Adrenal gland (tissue), 5 donors: ENCODE measurements around the gene POTEB3.
"Not testable (repeated sequence)": the region's sequence is repeated elsewhere in the genome, so short reads cannot be mapped to it uniquely, and the experiment has no call there.

Source experiments
- POLR2A ChIP-seq, 2 donors: fragments of 450-650 bp; IDR thresholded peaks; one replicate each; pipeline ENCODE4 v1.6.1; 2017; ENCODE audit warnings: antibody characterized with exemption in 2 of 2, mild to moderate bottlenecking in 2 of 2, moderate library complexity in 1 of 2
- TF ChIP-seq, protein P1 (sequence below), 6 experiments: fragments of 450-650 bp in 4 of 6; fragments of 200-600 bp in 2 of 6; sonication (generic) in 1 of 6; IDR thresholded peaks; 1 replicate in 5 of 6; 2 replicates in 1 of 6; pipeline versions ENCODE4 v1.5.1 to v1.8.0; 2016 to 2021; ENCODE audit warnings: antibody characterized with exemption in 6 of 6, mild to moderate bottlenecking in 2 of 6, moderate library complexity in 1 of 6
- donor health status: DM: no; HTN: no; CAD: no.

GRCh38 chr15:21453683-21454082 lies 13.4 kb upstream of the POTEB3 start:
- TF ChIP-seq, protein P1, sequence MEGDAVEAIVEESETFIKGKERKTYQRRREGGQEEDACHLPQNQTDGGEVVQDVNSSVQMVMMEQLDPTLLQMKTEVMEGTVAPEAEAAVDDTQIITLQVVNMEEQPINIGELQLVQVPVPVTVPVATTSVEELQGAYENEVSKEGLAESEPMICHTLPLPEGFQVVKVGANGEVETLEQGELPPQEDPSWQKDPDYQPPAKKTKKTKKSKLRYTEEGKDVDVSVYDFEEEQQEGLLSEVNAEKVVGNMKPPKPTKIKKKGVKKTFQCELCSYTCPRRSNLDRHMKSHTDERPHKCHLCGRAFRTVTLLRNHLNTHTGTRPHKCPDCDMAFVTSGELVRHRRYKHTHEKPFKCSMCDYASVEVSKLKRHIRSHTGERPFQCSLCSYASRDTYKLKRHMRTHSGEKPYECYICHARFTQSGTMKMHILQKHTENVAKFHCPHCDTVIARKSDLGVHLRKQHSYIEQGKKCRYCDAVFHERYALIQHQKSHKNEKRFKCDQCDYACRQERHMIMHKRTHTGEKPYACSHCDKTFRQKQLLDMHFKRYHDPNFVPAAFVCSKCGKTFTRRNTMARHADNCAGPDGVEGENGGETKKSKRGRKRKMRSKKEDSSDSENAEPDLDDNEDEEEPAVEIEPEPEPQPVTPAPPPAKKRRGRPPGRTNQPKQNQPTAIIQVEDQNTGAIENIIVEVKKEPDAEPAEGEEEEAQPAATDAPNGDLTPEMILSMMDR (IDR thresholded peaks at IDR 0.05) = not testable (repeated sequence)
- not testable (repeated sequence) for TF ChIP-seq POLR2A (IDR thresholded peaks at IDR 0.05)
